IMR-90 (cell line): ENCODE results near the gene ZSCAN30. TPM values are rescaled to one million over a fixed set of nuclear protein-coding genes. Genes with fewer than 3 reads are reported as not detected.

ENCODE experiments used
- ATAC-seq: fragments of 200-7000 bp; cut with Tn5 transposase; 2 replicates; pipeline ENCODE4 v1.9.1; 2020; ENCODE audit warnings: low read depth, mild to moderate bottlenecking, moderate library complexity
- BruUV-seq: library from RNA; stranded (reverse); fragments of 400-500 nt; replicated peaks from 2 replicates; lab custom pipeline; 2021; lab: Mats Ljungman, UMichigan
- CTCF ChIA-PET: fragments of 300-600 bp; formaldehyde crosslinking; extraction: SDS; loops from one replicate; lab custom pipeline; 2021; ENCODE audit warnings: antibody characterized with exemption; lab: Yijun Ruan, JAX
- POLR2A ChIA-PET: fragments of 300-600 bp; sonication (Branson Sonifier 250); formaldehyde crosslinking; loops from one replicate; lab custom pipeline; 2022; ENCODE audit warnings: antibody characterized with exemption; ENCODE audit not compliant: unreplicated experiment; lab: Charles Lee
- DNase-seq: peaks from one replicate; pipeline ENCODE4 v3.0.0; 2013
- H2AFZ ChIP-seq: replicated peaks from 2 replicates; pipeline ENCODE3; 2013; ENCODE audit warnings: low read length, mild to moderate bottlenecking; ENCODE audit not compliant: poor library complexity
- H2AK5ac ChIP-seq: 2 replicates; pipeline ENCODE4 v1.6.1; 2013; ENCODE audit warnings: low read depth, low read length, inconsistent platforms
- H2AK9ac ChIP-seq: replicated peaks from 2 replicates; pipeline ENCODE3; 2013; ENCODE audit warnings: mild to moderate bottlenecking, low read depth, low read length, moderate library complexity; ENCODE audit not compliant: poor library complexity
- H2BK120ac ChIP-seq: 2 replicates; pipeline ENCODE4 v1.6.1; 2013; ENCODE audit warnings: low read depth, low read length, inconsistent platforms
- H2BK15ac ChIP-seq: 3 replicates; pipeline ENCODE4 v1.6.1; 2013; ENCODE audit warnings: low read depth, low read length, inconsistent platforms
- H2BK20ac ChIP-seq: 2 replicates; pipeline ENCODE4 v1.6.1; 2013; ENCODE audit warnings: low read depth, mild to moderate bottlenecking, inconsistent platforms, low read length, moderate library complexity
- H2BK5ac ChIP-seq: 2 replicates; pipeline ENCODE4 v1.6.1; 2013; ENCODE audit warnings: mild to moderate bottlenecking, low read depth, low read length, inconsistent platforms; ENCODE audit not compliant: poor library complexity, severe bottlenecking
- H3K14ac ChIP-seq: replicated peaks from 2 replicates; pipeline ENCODE4 v1.6.1; 2013; ENCODE audit warnings: low read depth, low read length, inconsistent platforms
- H3K18ac ChIP-seq: 2 replicates; pipeline ENCODE4 v1.6.1; 2013; ENCODE audit warnings: low read depth, low read length, control low read depth
- H3K23ac ChIP-seq: 2 replicates; pipeline ENCODE4 v1.6.1; 2013; ENCODE audit warnings: low read depth, low read length, inconsistent platforms
- H3K27ac ChIP-seq: 2 replicates; pipeline ENCODE4 v1.5.1; 2013; ENCODE audit warnings: mild to moderate bottlenecking, control low read depth, low read length; ENCODE audit not compliant: insufficient read depth
- H3K27me3 ChIP-seq: 2 replicates; pipeline ENCODE4 v1.6.1; 2013; ENCODE audit warnings: low read length; ENCODE audit not compliant: control insufficient read depth, insufficient read depth
- H3K36me3 ChIP-seq: 2 replicates; pipeline ENCODE4 v1.6.1; 2013; ENCODE audit warnings: low read length, mixed read lengths; ENCODE audit not compliant: control insufficient read depth, insufficient read depth
- H3K4ac ChIP-seq: 2 replicates; pipeline ENCODE4 v1.6.1; 2013; ENCODE audit warnings: low read depth, low read length, inconsistent platforms
- H3K4me1 ChIP-seq: 2 replicates; pipeline ENCODE4 v1.6.1; 2013; ENCODE audit warnings: low read length, mixed read lengths; ENCODE audit not compliant: control insufficient read depth, insufficient read depth
- H3K4me2 ChIP-seq: 2 replicates; pipeline ENCODE4 v1.6.1; 2013; ENCODE audit warnings: low read depth, mild to moderate bottlenecking, control low read depth, low read length, moderate library complexity
- H3K4me3 ChIP-seq: 2 replicates; pipeline ENCODE4 v1.5.1; 2013; ENCODE audit warnings: low read depth, mild to moderate bottlenecking, control low read depth, low read length, moderate library complexity; ENCODE audit not compliant: insufficient read depth
- H3K56ac ChIP-seq: 2 replicates; pipeline ENCODE4 v1.6.1; 2013; ENCODE audit warnings: low read length, inconsistent platforms; ENCODE audit not compliant: insufficient read depth; ENCODE audit errors: extremely low read depth
- H3K79me1 ChIP-seq, 2 experiments: 2 replicates each; pipeline ENCODE4 v1.6.1; 2013; ENCODE audit warnings: low read length in 2 of 2, inconsistent platforms in 1 of 2, low read depth in 1 of 2
- H3K9ac ChIP-seq: 2 replicates; pipeline ENCODE4 v1.6.1; 2013; ENCODE audit warnings: low read depth, low read length, control low read depth
- H3K9me1 ChIP-seq: 2 replicates; pipeline ENCODE4 v1.6.1; 2013; ENCODE audit warnings: low read length, inconsistent platforms; ENCODE audit not compliant: insufficient read depth
- H3K9me3 ChIP-seq: 2 replicates; pipeline ENCODE4 v1.6.1; 2013; ENCODE audit warnings: low read length; ENCODE audit not compliant: control insufficient read depth, insufficient read depth
- H4K20me1 ChIP-seq: 2 replicates; pipeline ENCODE4 v1.6.1; 2013; ENCODE audit warnings: low read length, inconsistent platforms; ENCODE audit not compliant: insufficient read depth
- H4K5ac ChIP-seq: 2 replicates; pipeline ENCODE4 v1.6.1; 2013; ENCODE audit warnings: mild to moderate bottlenecking, low read depth, low read length, control low read depth
- H4K8ac ChIP-seq, 2 experiments: 2 replicates each; pipeline ENCODE4 v1.6.1; 2013; ENCODE audit warnings: low read depth in 2 of 2, low read length in 2 of 2, control low read depth in 1 of 2, inconsistent platforms in 1 of 2
- H4K91ac ChIP-seq: 2 replicates; pipeline ENCODE4 v1.6.1; 2013; ENCODE audit warnings: low read depth, low read length, inconsistent platforms; ENCODE audit not compliant: insufficient read depth
- BHLHE40 ChIP-seq: fragments of 150-350 bp; IDR thresholded peaks from 2 replicates; pipeline ENCODE4 v1.6.1; 2016; ENCODE audit warnings: mild to moderate bottlenecking, low read depth, low read length
- CEBPB ChIP-seq: IDR thresholded peaks from 2 replicates; pipeline ENCODE4 v1.6.1; 2012; ENCODE audit warnings: low read depth, low read length, improper control_type of control experiment
- CHD1 ChIP-seq: IDR thresholded peaks from 2 replicates; pipeline ENCODE4 v1.6.1; 2012; ENCODE audit warnings: low read depth, low read length, improper control_type of control experiment
- FOS ChIP-seq: fragments of 150-350 bp; IDR thresholded peaks from 2 replicates; pipeline ENCODE4 v1.6.1; 2016; ENCODE audit warnings: low read depth, low read length
- MAFK ChIP-seq: IDR thresholded peaks from 2 replicates; pipeline ENCODE4 v1.6.1; 2012; ENCODE audit warnings: low read depth, low read length, improper control_type of control experiment
- MAZ ChIP-seq: IDR thresholded peaks from 2 replicates; pipeline ENCODE4 v1.6.1; 2012; ENCODE audit warnings: low read depth, mild to moderate bottlenecking, low read length, improper control_type of control experiment, moderate library complexity, borderline replicate concordance
- MXI1 ChIP-seq: IDR thresholded peaks from 2 replicates; pipeline ENCODE4 v1.6.1; 2012; ENCODE audit warnings: low read depth, mild to moderate bottlenecking, low read length, moderate library complexity, borderline replicate concordance
- NFE2L2 ChIP-seq: fragments of 150-350 bp; IDR thresholded peaks from 2 replicates; pipeline ENCODE4 v1.6.1; 2016; ENCODE audit warnings: low read depth, mild to moderate bottlenecking, low read length
- POLR2A ChIP-seq: IDR thresholded peaks from 2 replicates; pipeline ENCODE4 v1.6.1; 2012; ENCODE audit warnings: mild to moderate bottlenecking, low read depth, low read length
- RAD21 ChIP-seq: IDR thresholded peaks from 2 replicates; pipeline ENCODE4 v1.6.1; 2012; ENCODE audit warnings: low read length, improper control_type of control experiment
- RCOR1 ChIP-seq: IDR thresholded peaks from 2 replicates; pipeline ENCODE4 v1.6.1; 2012; ENCODE audit warnings: mild to moderate bottlenecking, low read length, improper control_type of control experiment; ENCODE audit not compliant: insufficient replicate concordance
- RFX5 ChIP-seq: IDR thresholded peaks from 2 replicates; pipeline ENCODE4 v1.8.0; 2012; ENCODE audit warnings: low read depth, mild to moderate bottlenecking, low read length, moderate library complexity
- SMC3 ChIP-seq: fragments of 150-350 bp; IDR thresholded peaks from 2 replicates; pipeline ENCODE4 v1.6.1; 2016; ENCODE audit warnings: low read depth, mild to moderate bottlenecking, antibody characterized with exemption, low read length, moderate library complexity
- WGBS, 2 experiments: methylation state at CpG; one replicate each; pipeline versions ENCODE4 v1.1.5 to v1.1.7; 2013; ENCODE audit warnings: missing lambda C conversion rate in 2 of 2; ENCODE audit not compliant: insufficient read length in 1 of 2; ENCODE audit errors: extremely low coverage in 2 of 2; 5-methylcytosine and 5-hydroxymethylcytosine counted together
- dilution Hi-C: fragments of 300-500 bp; cut with HindIII; formaldehyde crosslinking; loops from one replicate; pipeline ENCODE4 v1.14.3; 2018; ENCODE audit warnings: low sequenced_read_pairs; ENCODE audit not compliant: unreplicated experiment
- in situ Hi-C: fragments of 300-500 bp; cut with MboI; formaldehyde crosslinking; loops from 3 replicates; pipeline ENCODE4 v1.14.3; 2019; ENCODE audit warnings: low sequenced_read_pairs, inconsistent platforms, mixed read lengths
- intact Hi-C: fragments of 100-400 bp; cut with micrococcal nuclease; formaldehyde crosslinking; loops from 2 replicates; pipeline ENCODE4 v1.10.0; 2022
- polyA plus RNA-seq, 3 experiments: library from polyadenylated mRNA; depleted of rRNA; stranded (reverse); fragments of >200 nt; gene quantifications; 2 replicates each; pipeline ENCODE4 v1.2.3, GENCODE V29; 2012; ENCODE audit warnings: low replicate concordance in 1 of 3
- total RNA-seq: library from RNA; depleted of rRNA; stranded (reverse); fragments of >200 nt; gene quantifications from 2 replicates; pipeline ENCODE4 v1.2.3, GENCODE V29; 2012
- TF ChIP-seq, protein P1 (sequence below): conservative IDR thresholded peaks from 2 replicates; pipeline ENCODE4 v1.5.1; 2012; ENCODE audit warnings: mild to moderate bottlenecking, low read depth, low read length, improper control_type of control experiment
- TF ChIP-seq, protein P2 (sequence below): fragments of 150-350 bp; IDR thresholded peaks from 2 replicates; pipeline ENCODE4 v1.6.1; 2017; ENCODE audit warnings: mild to moderate bottlenecking, antibody characterized with exemption, low read length, low read depth
- TF ChIP-seq, protein P3 (sequence below): fragments of 150-350 bp; IDR thresholded peaks from 2 replicates; pipeline ENCODE4 v1.6.1; 2016; ENCODE audit warnings: low read depth, mild to moderate bottlenecking, low read length, moderate library complexity, borderline replicate concordance

Gene ZSCAN30
- total and polyA plus RNA-seq, 2 of the 4 experiments (the other 2 are of a cell fraction): 9.9 to 17.7 TPM

DNA sequence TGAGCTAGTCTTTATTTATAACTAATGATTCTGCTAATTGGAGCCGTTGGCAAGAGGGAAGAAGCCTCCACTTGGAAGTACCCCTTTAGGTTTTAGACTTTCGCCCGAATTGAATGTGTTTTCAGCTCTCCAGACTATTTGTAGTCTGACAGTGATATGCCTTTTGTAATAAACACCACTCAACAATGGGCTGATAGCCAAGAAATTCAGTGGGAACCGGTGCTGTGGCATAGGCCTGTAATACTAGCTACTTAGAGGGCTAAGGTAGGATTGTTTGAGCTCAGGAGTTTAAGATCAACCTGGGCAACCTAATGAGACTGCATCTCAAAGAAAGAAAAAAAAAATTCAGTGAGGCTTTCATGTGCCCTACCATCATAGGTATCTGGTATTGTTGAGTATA, 13.6 kb upstream of the ZSCAN30 start:
- CTCF ChIA-PET: no interaction called here
- no peak for TF ChIP-seq RAD21
- no peak for TF ChIP-seq FOS
- TF ChIP-seq POLR2A: no peak
- TF ChIP-seq CHD1: no peak
- no peak for TF ChIP-seq RFX5
- TF ChIP-seq CEBPB: no peak
- no peak for TF ChIP-seq MXI1
- no peak for TF ChIP-seq MAZ
- TF ChIP-seq, protein P1, sequence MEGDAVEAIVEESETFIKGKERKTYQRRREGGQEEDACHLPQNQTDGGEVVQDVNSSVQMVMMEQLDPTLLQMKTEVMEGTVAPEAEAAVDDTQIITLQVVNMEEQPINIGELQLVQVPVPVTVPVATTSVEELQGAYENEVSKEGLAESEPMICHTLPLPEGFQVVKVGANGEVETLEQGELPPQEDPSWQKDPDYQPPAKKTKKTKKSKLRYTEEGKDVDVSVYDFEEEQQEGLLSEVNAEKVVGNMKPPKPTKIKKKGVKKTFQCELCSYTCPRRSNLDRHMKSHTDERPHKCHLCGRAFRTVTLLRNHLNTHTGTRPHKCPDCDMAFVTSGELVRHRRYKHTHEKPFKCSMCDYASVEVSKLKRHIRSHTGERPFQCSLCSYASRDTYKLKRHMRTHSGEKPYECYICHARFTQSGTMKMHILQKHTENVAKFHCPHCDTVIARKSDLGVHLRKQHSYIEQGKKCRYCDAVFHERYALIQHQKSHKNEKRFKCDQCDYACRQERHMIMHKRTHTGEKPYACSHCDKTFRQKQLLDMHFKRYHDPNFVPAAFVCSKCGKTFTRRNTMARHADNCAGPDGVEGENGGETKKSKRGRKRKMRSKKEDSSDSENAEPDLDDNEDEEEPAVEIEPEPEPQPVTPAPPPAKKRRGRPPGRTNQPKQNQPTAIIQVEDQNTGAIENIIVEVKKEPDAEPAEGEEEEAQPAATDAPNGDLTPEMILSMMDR: no peak
- TF ChIP-seq NFE2L2: no peak
- TF ChIP-seq, protein P2, sequence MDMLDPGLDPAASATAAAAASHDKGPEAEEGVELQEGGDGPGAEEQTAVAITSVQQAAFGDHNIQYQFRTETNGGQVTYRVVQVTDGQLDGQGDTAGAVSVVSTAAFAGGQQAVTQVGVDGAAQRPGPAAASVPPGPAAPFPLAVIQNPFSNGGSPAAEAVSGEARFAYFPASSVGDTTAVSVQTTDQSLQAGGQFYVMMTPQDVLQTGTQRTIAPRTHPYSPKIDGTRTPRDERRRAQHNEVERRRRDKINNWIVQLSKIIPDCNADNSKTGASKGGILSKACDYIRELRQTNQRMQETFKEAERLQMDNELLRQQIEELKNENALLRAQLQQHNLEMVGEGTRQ: no peak
- no peak for TF ChIP-seq MAFK
- TF ChIP-seq, protein P3, sequence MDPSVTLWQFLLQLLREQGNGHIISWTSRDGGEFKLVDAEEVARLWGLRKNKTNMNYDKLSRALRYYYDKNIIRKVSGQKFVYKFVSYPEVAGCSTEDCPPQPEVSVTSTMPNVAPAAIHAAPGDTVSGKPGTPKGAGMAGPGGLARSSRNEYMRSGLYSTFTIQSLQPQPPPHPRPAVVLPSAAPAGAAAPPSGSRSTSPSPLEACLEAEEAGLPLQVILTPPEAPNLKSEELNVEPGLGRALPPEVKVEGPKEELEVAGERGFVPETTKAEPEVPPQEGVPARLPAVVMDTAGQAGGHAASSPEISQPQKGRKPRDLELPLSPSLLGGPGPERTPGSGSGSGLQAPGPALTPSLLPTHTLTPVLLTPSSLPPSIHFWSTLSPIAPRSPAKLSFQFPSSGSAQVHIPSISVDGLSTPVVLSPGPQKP: no peak
- no peak for TF ChIP-seq RCOR1
- no peak for TF ChIP-seq BHLHE40
- no peak for TF ChIP-seq SMC3
- POLR2A ChIA-PET: no interaction called here

More for the DNA sequence above, 13.6 kb upstream of the ZSCAN30 start:
- Histone ChIP-seq H3K14ac (no peak overlapping the region), H4K91ac (no peak overlapping the region), H2BK15ac (no peak overlapping the region), H3K56ac (no peak overlapping the region), H3K4ac (no peak overlapping the region), H2AK9ac (no peak overlapping the region), H2BK120ac (no peak overlapping the region), H3K9me1 (no peaks in the 10 kb centered on the region), H3K18ac (no peak overlapping the region), H2AFZ (no peak overlapping the region), H2BK5ac (no peak overlapping the region), H4K8ac (no peak overlapping the region), H3K79me1 (peaks cover 15 to 29% of the 10 kb centered on the region in 2 experiments), H3K36me3 (peaks cover 36% of the 10 kb centered on the region), H2AK5ac (no peak overlapping the region), H3K9ac (no peak overlapping the region), H2BK20ac (no peak overlapping the region), H3K9me3 (peaks cover 75% of the 10 kb centered on the region), H4K5ac (no peak overlapping the region), H3K27me3 (no peaks in the 10 kb centered on the region), H3K27ac (no peak overlapping the region), H3K4me2 (no peak overlapping the region), H3K4me3 (no peak overlapping the region), H3K23ac (no peak overlapping the region), H4K20me1 (no peaks in the 10 kb centered on the region), H3K4me1 (no peaks in the 10 kb centered on the region)
- intact Hi-C loops (no loop called here), dilution Hi-C loops (no loop called here), in situ Hi-C loops (no loop called here)
- DNase-seq (no peak), ATAC-seq (no peak)
- WGBS, 2 experiments: no CpG with 5 or more reads among the region's 4 CpGs
- BruUV-seq: no TSS peak
